ENCODE measurements around the gene SLK.

The SLK gene

DNA sequence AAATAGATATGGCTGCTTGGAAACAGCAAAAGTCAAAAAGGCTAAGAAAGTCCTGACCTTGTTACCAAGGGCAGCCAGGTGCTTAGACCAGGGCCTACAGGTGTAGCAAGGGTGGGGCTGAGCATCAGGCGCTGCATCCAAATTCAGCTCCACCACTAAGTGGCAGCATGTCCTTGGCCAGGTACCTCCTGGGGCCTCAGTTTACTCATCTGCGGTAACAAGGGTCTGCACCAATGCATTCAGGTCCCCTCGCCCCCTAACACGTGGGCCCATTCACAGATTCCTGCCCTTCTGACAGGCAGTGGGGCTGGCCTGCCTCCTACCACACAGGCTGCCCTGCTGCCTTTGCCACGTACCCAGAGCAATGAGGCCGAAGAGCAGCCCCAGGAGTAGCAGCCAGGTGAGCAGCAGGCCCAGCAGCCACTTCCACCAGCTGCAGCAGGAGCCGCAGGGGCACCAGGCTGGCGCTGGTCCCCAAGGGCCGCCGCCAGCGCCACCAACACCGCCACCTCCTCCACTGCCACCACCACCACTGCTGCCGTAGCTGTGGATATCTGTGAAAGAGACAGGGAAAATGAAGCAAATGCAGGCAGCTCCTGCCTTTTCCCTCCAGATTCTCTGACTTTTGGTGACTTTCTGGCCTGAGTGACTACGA lies 89.8 kb downstream of the SLK start:
- no peak for DNase-seq

GRCh38 chr10:104057717-104058116 lies 90.8 kb downstream of the SLK start:
- DNase-seq = no peak

DNA sequence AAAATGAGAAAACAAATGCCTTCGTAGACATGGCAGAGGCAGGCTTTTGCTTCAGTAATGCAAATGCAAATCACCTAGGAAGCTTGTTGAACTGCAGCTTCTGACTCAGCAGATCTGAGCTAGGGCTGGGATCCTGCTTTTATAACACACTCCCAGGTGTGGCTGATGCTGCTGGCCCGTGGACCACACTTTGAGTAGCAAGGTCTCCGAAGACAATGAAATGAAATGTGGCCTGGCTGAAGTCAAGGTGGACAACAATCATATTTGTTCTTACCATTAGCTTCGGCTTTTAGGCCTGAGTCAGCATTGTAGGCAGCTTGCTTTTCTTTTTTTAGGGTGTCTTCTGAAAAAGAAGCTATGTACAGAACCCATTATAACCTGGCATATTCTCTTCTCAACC lies 92.4 kb downstream of the SLK start:
- DNase-seq = no peak

DNA sequence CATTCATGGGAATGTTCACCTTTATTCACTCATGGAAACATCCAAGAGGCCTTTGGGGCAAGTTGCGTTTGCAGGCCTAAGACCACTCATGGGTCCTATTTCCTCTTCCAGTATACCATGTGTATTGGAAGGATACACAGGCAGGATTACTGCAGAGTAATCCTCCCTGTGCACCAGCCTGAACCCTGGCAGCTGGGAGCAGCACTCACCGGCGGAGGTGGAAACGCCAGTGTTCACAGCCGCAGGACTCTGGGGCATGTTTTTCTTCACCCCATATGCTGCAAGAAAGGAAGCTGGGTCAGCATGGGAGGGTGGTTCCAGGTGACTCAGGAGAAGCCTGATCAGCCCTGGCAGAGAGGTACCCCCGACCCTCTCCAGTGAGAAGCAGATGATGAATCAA lies 94.3 kb downstream of the SLK start:
- no peak for DNase-seq

DNA sequence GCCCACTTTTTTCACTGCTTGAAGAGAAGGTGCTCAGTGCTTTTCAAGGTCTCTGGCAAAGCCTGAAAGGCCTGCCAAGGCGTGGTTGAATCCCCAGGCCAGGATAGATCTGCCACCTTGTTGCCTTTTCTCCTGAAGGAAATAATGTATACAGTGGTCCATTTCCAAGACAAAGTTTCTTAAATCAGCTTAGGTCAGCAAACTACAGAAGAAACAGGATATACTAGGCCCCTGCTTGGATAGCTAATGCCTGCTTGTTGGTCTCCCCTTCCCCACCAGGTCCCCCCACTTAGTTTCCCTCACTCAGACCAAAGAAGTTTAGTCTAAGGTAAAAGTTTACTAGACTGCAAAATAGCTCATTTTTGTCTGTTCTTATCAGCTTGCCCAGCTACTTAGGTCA lies 98.8 kb downstream of the SLK start:
- no peak for DNase-seq

DNA sequence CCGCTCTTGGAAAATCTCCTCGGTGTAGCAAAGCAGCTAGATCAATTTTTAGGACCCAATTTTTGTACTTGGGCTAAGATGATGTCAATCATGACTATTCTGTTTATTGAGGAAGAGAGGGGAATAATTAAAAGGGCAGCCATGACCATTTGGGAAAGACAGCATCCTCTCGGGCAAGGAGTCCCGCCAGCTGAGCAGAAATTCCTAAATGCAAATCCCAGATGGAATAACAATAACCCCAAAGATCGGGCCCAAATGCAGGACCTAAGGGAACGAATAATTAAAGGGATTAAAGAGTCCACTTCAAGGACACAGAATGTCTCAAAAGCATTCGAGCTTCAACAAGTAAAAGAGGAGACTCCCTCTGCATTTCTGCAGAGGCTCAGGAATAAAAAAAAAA lies 100.0 kb downstream of the SLK start:
- no peak for DNase-seq

- no peak for DNase-seq
Observed at GRCh38 chr10:104067525-104067924, 100.6 kb downstream of the SLK start.

DNA sequence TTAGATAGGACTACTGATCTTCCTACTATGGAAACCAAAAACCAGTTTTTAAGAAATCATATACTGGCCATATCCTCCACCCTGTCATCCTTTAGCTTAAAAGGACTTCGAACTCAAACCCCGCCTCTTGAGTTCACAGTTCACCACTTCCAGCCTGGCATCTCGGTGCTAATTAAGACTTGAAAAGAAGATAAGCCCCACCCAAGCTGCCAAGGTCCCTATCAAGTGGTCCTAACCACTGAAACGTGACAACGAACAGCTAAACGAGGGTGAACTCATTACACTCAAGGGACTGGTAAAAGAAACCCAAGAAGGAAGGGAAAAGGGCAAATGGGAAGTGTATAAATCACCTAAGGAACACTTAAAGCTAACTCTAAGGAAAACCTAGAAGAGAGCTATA lies 102.7 kb downstream of the SLK start:
- DNase-seq = no peak

DNA sequence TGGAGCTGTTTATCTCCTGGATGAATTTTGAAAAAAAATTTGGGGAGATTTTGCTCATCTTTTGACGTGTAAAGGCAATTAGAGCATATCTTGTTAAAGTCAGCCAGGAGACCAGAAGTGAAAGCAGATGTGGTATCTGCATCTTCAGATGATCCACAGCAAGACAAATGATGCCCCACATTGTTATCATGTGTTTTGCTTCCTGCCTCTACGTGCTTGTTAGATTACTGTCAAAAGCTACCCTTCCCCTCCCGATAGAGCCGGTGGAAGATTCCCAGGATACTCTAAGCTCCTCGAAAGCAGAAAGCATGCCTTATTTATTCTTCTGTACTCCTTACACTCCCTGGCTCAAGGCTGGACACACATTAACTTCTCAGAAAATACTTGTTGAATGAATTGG lies 105.8 kb downstream of the SLK start:
- no peak for DNase-seq

DNA sequence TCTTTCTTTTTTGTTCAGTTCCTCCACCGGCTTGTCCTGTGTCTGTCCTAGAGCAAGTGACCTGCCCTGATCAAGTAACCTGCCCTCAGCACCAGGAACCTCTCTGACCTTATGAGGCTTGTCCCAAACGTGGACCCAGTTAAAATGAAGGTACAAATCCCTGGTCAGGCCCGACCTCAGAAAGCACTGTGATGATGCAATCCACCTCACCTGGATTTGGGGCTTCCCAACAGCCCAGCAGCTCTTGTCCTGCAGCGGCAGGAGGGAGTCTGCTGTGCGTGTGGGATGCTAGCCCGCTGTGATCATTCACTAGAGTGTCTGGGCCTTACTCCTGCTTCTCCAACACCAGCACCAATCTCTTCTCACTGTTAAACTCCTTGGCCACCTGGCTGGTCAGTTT lies 107.6 kb downstream of the SLK start:
- no peak for DNase-seq

GRCh38 chr10:104076743-104077160 lies 109.8 kb downstream of the SLK start:
- no peak for DNase-seq

DNA sequence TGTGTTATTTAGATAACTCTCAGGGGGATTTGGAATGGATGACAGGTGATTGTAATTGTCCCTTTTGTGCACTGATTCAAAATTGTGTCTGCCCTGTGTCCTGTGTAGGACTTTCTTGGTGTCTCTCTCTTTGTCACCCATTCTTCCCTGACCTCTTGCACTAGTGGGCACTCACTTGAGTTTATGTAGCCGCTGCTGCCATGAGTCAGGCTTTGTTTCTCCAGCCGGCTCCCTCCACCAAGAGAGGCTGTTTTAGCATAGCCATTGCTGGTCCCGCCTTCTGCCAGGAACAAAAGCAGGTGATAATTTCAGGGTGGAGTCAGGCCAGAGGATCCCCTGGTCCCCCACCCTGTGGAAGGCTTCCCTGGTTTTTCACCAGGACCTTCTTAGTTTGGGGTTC lies 110.3 kb downstream of the SLK start:
- no peak for DNase-seq

- DNase-seq = no peak
Observed at GRCh38 chr10:104077663-104078151, 110.8 kb downstream of the SLK start.

Measured in CD4-positive, alpha-beta T cell treated with Interleukin-21 for 1 hour (primary cell).